Endothelial cell of umbilical vein (primary cell): ENCODE data around the gene SH3RF1. TPM values are rescaled to one million over a fixed set of nuclear protein-coding genes. Genes with fewer than 3 reads are reported as not detected.

Experiments
- BruUV-seq: library from RNA; stranded (reverse); fragments of 400-500 nt; replicated peaks from 2 replicates; lab custom pipeline; 2021; lab: Mats Ljungman, UMichigan
- CTCF ChIA-PET: fragments of 300-600, 350-600 bp; sonication (Branson Sonifier 250); formaldehyde crosslinking; loops from one replicate; lab custom pipeline; 2021; ENCODE audit warnings: antibody characterized with exemption, inconsistent platforms; lab: Charles Lee
- POLR2A ChIA-PET: fragments of 300-600, 350-600 bp; sonication (Branson Sonifier 250); formaldehyde crosslinking; loops from one replicate; lab custom pipeline; 2021; ENCODE audit warnings: antibody characterized with exemption, inconsistent platforms; lab: Charles Lee
- DNase-seq: peaks from one replicate; pipeline ENCODE4 v3.0.0-alpha.2; 2011; ENCODE audit warnings: low read depth, low spot score
- FAIRE-seq: peaks from 2 replicates; lab custom pipeline; 2011; peaks lifted over from hg19 to GRCh38; lab: Jason Lieb, UNC
- H2AFZ ChIP-seq: 2 replicates; pipeline ENCODE4 v1.6.0; 2012; ENCODE audit warnings: low read depth, low read length, control low read depth, inconsistent platforms
- H3K27ac ChIP-seq: 2 replicates; pipeline ENCODE4 v1.5.1; 2011; ENCODE audit warnings: low read depth, mild to moderate bottlenecking, control low read depth, low read length, moderate library complexity; ENCODE audit not compliant: insufficient read depth
- H3K27me3 ChIP-seq, 2 experiments: 2 replicates each; pipeline versions ENCODE4 v1.6.0 to v1.6.1; 2011; ENCODE audit warnings: low read length in 2 of 2, mixed read lengths in 1 of 2; ENCODE audit not compliant: control insufficient read depth in 2 of 2, insufficient read depth in 2 of 2
- H3K36me3 ChIP-seq, 2 experiments: 2 replicates in 1 of 2; 3 replicates in 1 of 2; pipeline ENCODE4 v1.5.1; 2011; ENCODE audit warnings: low read length in 2 of 2, mild to moderate bottlenecking in 1 of 2, moderate library complexity in 1 of 2; ENCODE audit not compliant: control insufficient read depth in 2 of 2, insufficient read depth in 2 of 2; ENCODE audit errors: extremely low read depth in 1 of 2
- H3K4me1 ChIP-seq: 3 replicates; pipeline ENCODE4 v1.5.1; 2011; ENCODE audit warnings: mild to moderate bottlenecking, low read length; ENCODE audit not compliant: control insufficient read depth, insufficient read depth; ENCODE audit errors: extremely low read depth
- H3K4me2 ChIP-seq: 2 replicates; pipeline ENCODE4 v1.6.1; 2011; ENCODE audit warnings: low read length, control low read depth, mixed read lengths; ENCODE audit not compliant: insufficient read depth
- H3K4me3 ChIP-seq, 3 experiments: fragments of 200-600 bp in 1 of 3; sonication (generic), shearing (Covaris generic) in 1 of 3; replicated peaks in 1 of 3; 2 replicates each; pipeline ENCODE4 v1.5.1; 2011 to 2016; ENCODE audit warnings: control low read depth in 3 of 3, low read length in 3 of 3, mild to moderate bottlenecking in 2 of 3, inconsistent platforms in 1 of 3, low read depth in 1 of 3, moderate library complexity in 1 of 3; ENCODE audit not compliant: insufficient read depth in 1 of 3
- H3K79me2 ChIP-seq: 2 replicates; pipeline ENCODE4 v1.6.0; 2012; ENCODE audit warnings: low read length, inconsistent platforms; ENCODE audit not compliant: control insufficient read depth, insufficient read depth
- H3K9ac ChIP-seq: replicated peaks from 2 replicates; pipeline ENCODE3; 2011; ENCODE audit warnings: low read length, control low read depth; ENCODE audit not compliant: insufficient read depth; ENCODE audit errors: extremely low read depth
- H3K9me1 ChIP-seq: replicated peaks from 3 replicates; pipeline ENCODE4 v1.6.0; 2011; ENCODE audit warnings: mild to moderate bottlenecking, low read length; ENCODE audit not compliant: control insufficient read depth, insufficient read depth; ENCODE audit errors: extremely low read depth
- H3K9me3 ChIP-seq: replicated peaks from 2 replicates; pipeline ENCODE4 v1.5.1; 2012; ENCODE audit warnings: low read length, inconsistent platforms; ENCODE audit not compliant: control insufficient read depth, insufficient read depth
- H4K20me1 ChIP-seq: replicated peaks from 2 replicates; pipeline ENCODE3; 2011; ENCODE audit warnings: mild to moderate bottlenecking, low read length; ENCODE audit not compliant: control insufficient read depth, insufficient read depth; ENCODE audit errors: extremely low read depth
- EZH2 ChIP-seq: IDR thresholded peaks from 2 replicates; pipeline ENCODE4 v1.6.1; 2012; ENCODE audit warnings: borderline replicate concordance, low read depth, mild to moderate bottlenecking, moderate library complexity, low read length, inconsistent platforms; ENCODE audit not compliant: severe bottlenecking
- FOS ChIP-seq: IDR thresholded peaks from 2 replicates; pipeline ENCODE4 v1.6.1; 2011; ENCODE audit warnings: mild to moderate bottlenecking, low read length, moderate library complexity, borderline replicate concordance; ENCODE audit not compliant: insufficient read depth
- GATA2 ChIP-seq: IDR thresholded peaks from 2 replicates; pipeline ENCODE4 v1.7.0; 2011; ENCODE audit warnings: low read depth, mild to moderate bottlenecking, moderate library complexity, mixed read lengths, low read length; ENCODE audit not compliant: insufficient read length, insufficient read depth
- JUN ChIP-seq: IDR thresholded peaks from 2 replicates; pipeline ENCODE4 v1.6.1; 2011; ENCODE audit warnings: borderline replicate concordance, low read depth; ENCODE audit not compliant: insufficient read length, insufficient read depth
- MAX ChIP-seq: IDR thresholded peaks from 2 replicates; pipeline ENCODE4 v1.6.1; 2011; ENCODE audit not compliant: insufficient read depth, insufficient read length
- MYC ChIP-seq: IDR thresholded peaks from one replicate; pipeline ENCODE4 v1.6.1; 2011; ENCODE audit warnings: mild to moderate bottlenecking, low read depth, low read length
- POLR2A ChIP-seq: IDR thresholded peaks from 2 replicates; pipeline ENCODE4 v1.6.1; 2012; ENCODE audit warnings: low read depth, mild to moderate bottlenecking, control low read depth, low read length
- POLR2AphosphoS5 ChIP-seq: IDR thresholded peaks from 2 replicates; pipeline ENCODE4 v1.6.1; 2012; ENCODE audit warnings: low read depth, mild to moderate bottlenecking, control low read depth, low read length, moderate library complexity; ENCODE audit not compliant: insufficient read depth
- dilution Hi-C: fragments of 300-500 bp; cut with MboI; formaldehyde crosslinking; loops from one replicate; pipeline ENCODE4 v1.15.0; 2019; ENCODE audit warnings: low sequenced_read_pairs; ENCODE audit not compliant: extremely low pct_ligation_motif_present
- intact Hi-C: fragments of 100-400 bp; cut with micrococcal nuclease; formaldehyde crosslinking; loops from one replicate; pipeline ENCODE4 v1.10.0; 2022
- polyA plus RNA-seq, 4 experiments: library from polyadenylated mRNA; depleted of rRNA in 3 of 4; stranded (reverse) in 3 of 4; unstranded in 1 of 4; fragments of >200 nt; gene quantifications; 2 replicates each; pipeline versions ENCODE4 v1.2.1 to v1.2.3, GENCODE V29; 2011 to 2012; ENCODE audit warnings: missing spikeins in 1 of 4
- total RNA-seq: library from RNA; stranded (reverse); gene quantifications from 2 replicates; pipeline ENCODE4 v1.2.3, GENCODE V29; 2021
- TF ChIP-seq, protein P1 (sequence below), 2 donors: IDR thresholded peaks; 1 replicate in 1 of 2; 2 replicates in 1 of 2; pipeline ENCODE4 v1.5.1; 2011; ENCODE audit warnings: low read length in 2 of 2, mild to moderate bottlenecking in 2 of 2, moderate library complexity in 2 of 2, control low read depth in 1 of 2, inconsistent platforms in 1 of 2, low read depth in 1 of 2; ENCODE audit not compliant: insufficient read depth in 1 of 2; ENCODE audit errors: extremely low read depth in 1 of 2

Gene SH3RF1
- total and polyA plus RNA-seq, 2 donors (not counting 3 experiments of a cell fraction or from before 2014, with no cell fraction given): 16.2 to 24.9 TPM

DNA sequence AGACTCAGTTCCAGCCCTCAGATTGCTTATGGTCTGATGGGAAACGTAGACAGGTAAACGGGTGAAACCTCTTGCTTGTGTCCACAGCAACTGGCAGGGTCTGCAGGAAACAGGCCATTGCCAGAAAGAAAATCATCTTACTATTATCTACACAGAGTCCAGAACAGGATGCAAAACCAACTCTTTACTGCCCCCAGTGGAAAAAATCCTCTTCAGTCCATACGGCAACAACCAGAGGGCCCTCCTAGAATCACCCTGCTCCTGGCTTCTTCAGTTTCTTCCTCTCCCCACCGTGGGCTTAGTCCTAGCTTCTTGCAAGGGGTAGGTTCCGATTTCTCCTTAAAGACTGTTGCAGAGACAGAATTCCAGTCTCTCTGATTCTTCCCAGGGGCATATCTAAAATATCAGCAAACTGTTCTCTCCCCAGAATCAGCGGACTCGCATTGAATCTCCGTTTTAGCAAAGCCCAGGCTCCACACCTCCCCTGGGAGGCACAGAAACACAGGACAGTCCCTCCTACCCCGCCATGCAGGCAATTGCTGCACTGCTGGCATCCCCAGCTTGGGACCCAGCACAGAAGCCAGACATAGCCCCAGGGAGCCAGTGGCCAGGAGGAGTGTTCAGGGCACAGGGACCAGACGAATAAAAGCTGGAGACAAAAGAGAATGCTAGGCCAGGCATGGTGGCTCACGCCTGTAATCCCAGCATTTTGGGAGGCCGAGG, 41.0 kb upstream of the SH3RF1 start:
- DNase-seq (peak; percentile 57), FAIRE-seq (peak; percentile 64)
- H4K20me1 ChIP-seq: no peaks in the 10 kb centered on the region
- H3K9me1 ChIP-seq: no peaks in the 10 kb centered on the region
- no peaks in the 10 kb centered on the region for H3K36me3 ChIP-seq
- H3K9me3 ChIP-seq: no peaks in the 10 kb centered on the region
- intact Hi-C loops (loop anchor here (1.0 to 10.0 kb wide), 5 partner anchors 41 to 300 kb away; partner anchors contain the start of genes CBR4 and SH3RF1), dilution Hi-C loops (no loop called here)
- ChIA-PET POLR2A (no interaction called here), CTCF (interaction anchor here (0.6 to 1.4 kb wide), 9 partner anchors 18 to 700 kb away, joined by 3 to 7 read pairs (median 3); partner anchors contain the start of gene CBR4)
- H3K9ac ChIP-seq: no peak overlapping the region
- H3K27me3 ChIP-seq: no peaks in the 10 kb centered on the region
- H3K27ac ChIP-seq: no peak overlapping the region
- peak overlapping the region; percentile 38 for H2AFZ ChIP-seq
- TF ChIP-seq, protein P1, sequence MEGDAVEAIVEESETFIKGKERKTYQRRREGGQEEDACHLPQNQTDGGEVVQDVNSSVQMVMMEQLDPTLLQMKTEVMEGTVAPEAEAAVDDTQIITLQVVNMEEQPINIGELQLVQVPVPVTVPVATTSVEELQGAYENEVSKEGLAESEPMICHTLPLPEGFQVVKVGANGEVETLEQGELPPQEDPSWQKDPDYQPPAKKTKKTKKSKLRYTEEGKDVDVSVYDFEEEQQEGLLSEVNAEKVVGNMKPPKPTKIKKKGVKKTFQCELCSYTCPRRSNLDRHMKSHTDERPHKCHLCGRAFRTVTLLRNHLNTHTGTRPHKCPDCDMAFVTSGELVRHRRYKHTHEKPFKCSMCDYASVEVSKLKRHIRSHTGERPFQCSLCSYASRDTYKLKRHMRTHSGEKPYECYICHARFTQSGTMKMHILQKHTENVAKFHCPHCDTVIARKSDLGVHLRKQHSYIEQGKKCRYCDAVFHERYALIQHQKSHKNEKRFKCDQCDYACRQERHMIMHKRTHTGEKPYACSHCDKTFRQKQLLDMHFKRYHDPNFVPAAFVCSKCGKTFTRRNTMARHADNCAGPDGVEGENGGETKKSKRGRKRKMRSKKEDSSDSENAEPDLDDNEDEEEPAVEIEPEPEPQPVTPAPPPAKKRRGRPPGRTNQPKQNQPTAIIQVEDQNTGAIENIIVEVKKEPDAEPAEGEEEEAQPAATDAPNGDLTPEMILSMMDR (IDR thresholded peaks at IDR 0.05; ENCODE audit: extremely low read depth in 1 of 2, insufficient read depth in 1 of 2, low read depth in 1 of 2, low read length in 2 of 2): peak; percentile 60 to 66
- TF ChIP-seq POLR2AphosphoS5: no peak
- H3K4me2 ChIP-seq: no peak overlapping the region
- H3K79me2 ChIP-seq: no peaks in the 10 kb centered on the region
- peaks cover 13% of the 10 kb centered on the region for H3K4me1 ChIP-seq
- BruUV-seq: no TSS peak
- H3K4me3 ChIP-seq: no peak overlapping the region

GRCh38 chr4:169309326-169309967, 38.7 kb upstream of the SH3RF1 start:
- Histone ChIP-seq H3K27me3 (no peaks in the 10 kb centered on the region), H3K9ac (no peak overlapping the region), H3K4me3 (no peak overlapping the region), H4K20me1 (no peaks in the 10 kb centered on the region), H3K4me2 (no peak overlapping the region), H3K27ac (no peak overlapping the region), H3K79me2 (no peaks in the 10 kb centered on the region), H3K9me1 (no peaks in the 10 kb centered on the region), H3K36me3 (no peaks in the 10 kb centered on the region), H3K4me1 (peaks cover under 1% of the 10 kb centered on the region), H3K9me3 (no peaks in the 10 kb centered on the region), H2AFZ (no peak overlapping the region)
- CTCF ChIA-PET: no interaction called here
- intact Hi-C loops (no loop called here), dilution Hi-C loops (no loop called here)
- DNase-seq: no peak
- POLR2A ChIA-PET: no interaction called here
- no peak for FAIRE-seq
- TF ChIP-seq FOS (no peak), MAX (no peak), GATA2 (no peak), EZH2 (no peak), POLR2A (no peak), JUN (no peak), MYC (no peak)
- TF ChIP-seq, protein P1 (IDR thresholded peaks at IDR 0.05; ENCODE audit: extremely low read depth in 1 of 2, insufficient read depth in 1 of 2, low read depth in 1 of 2, low read length in 2 of 2): no peak
- BruUV-seq: no TSS peak
